Mucosa of gallbladder (tissue), 1 donor: ENCODE measurements around the gene ARID1B. TPM values are rescaled to one million over a fixed set of nuclear protein-coding genes. Genes with fewer than 3 reads are reported as not detected.

Experiments
- DNase-seq: peaks from one replicate; pipeline ENCODE4 v3.0.0-alpha.2; 2020; ENCODE audit warnings: low spot score
- total RNA-seq: library from RNA; stranded (reverse); gene quantifications from one replicate; pipeline ENCODE4 v1.2.1, GENCODE V29; 2021
- donor health status: DM: no; HTN: no; CAD: no.

ARID1B gene
- total RNA-seq, 1 donor from 2014 or later = 101 TPM

- DNase-seq = no peak
Observed at GRCh38 chr6:157075549-157076450, 298.6 kb downstream of the ARID1B start.

- DNase-seq = no peak
Observed at GRCh38 chr6:157076451-157076822, 299.3 kb downstream of the ARID1B start.

- no peak for DNase-seq
Observed at GRCh38 chr6:157077251-157077650, 300.1 kb downstream of the ARID1B start.

DNA sequence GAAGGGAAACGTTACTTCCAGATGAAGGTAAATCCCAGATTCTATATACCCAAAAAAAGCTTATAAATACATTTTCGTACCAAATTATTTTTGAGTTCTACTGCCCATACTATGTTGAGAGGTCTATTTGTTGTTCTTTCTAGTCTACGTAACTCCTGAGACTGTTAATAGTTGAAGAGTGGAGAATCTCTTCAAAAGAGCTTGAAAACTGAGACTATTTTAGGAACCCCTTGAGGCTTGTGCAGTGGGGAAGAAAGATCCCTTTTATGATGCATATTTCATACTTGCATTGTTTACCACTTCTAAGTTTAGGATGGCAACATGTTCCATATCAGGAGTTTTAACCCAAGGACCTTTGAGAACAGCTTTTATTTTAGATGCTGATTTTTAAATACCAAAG lies 301.1 kb downstream of the ARID1B start:
- DNase-seq = no peak

GRCh38 chr6:157079277-157079676 lies 302.1 kb downstream of the ARID1B start:
- DNase-seq = no peak

- no peak for DNase-seq
Observed at GRCh38 chr6:157079771-157080170, 302.6 kb downstream of the ARID1B start.

DNA sequence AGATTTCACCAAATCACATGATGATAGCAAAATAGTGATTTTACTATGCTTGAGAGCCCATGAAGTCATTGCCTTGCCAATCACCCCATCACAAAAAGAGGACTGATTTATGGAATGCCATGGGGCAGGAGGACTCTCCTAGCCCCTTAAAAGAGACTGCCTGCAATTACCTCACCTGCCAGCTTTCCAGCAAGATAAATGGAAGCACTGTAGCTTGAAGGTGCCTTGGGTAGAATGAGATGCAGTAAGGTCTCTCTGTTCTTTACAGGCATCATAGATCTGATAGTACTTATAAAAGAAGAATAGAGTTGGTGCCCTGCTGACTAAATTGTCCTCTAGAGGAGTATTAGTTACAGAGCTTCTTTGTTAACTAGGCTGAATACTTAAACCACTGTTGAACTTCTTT lies 303.8 kb downstream of the ARID1B start:
- no peak for DNase-seq

DNA sequence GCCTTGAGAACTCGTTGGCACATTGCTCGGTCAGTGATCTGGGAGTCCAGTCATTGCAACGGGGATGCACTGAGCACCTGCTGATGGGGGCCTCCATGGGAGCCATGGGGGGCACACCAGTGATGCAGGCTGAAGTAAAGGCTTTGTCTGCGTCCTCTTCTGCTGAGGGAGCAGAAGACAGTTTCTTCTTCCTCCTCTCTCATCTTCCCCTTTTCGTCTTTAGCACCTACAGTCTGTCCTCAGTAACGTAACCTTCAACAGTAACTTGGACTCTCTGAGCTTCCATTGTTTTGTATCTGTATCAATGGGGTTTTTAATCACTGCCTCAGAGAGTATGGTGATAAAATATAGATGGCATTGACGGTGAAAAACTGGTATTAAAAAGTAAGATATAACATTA lies 306.2 kb downstream of the ARID1B start:
- no peak for DNase-seq

DNA sequence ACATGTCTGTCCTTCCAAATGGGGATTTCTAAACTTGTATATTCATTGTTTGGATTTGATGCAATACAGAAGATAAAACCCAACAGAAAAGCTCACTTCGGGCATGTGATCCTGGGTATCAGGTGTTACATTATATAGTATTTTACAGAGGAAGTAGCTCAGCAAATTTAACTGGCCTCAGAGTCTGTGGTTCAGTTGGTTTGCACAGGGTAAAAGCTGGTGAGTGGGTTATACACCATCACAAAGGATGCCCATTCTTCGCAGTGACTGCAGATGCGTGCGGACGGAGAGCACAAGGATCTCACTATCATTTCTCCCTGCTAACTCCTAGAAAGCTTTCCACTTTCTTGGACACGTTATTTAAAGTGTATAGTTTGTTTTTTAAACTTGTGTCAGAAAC lies 309.5 kb downstream of the ARID1B start:
- DNase-seq = no peak

GRCh38 chr6:157087974-157088373 lies 310.8 kb downstream of the ARID1B start:
- DNase-seq = no peak

DNA sequence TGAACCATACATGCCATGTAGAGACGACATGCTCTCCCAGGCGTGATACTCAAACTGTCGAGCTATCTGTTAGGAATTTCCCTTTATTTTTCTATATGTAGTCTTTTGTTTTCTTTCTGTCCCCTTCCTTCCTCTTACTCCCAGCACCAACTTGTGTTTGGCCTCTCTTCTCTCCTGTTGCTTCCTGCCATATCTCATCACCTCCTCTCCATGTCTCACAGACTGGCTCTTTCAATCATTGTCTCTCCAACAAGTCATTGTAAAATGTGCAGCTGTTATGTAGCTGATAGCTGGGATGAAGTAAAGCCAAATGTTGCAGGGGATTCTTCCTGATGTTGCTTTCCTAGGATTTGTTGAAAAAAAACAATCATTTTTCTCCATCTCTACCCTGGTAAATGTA lies 311.7 kb downstream of the ARID1B start:
- DNase-seq = no peak

- no peak for DNase-seq
Observed at GRCh38 chr6:157089258-157089657, 312.1 kb downstream of the ARID1B start.

DNA sequence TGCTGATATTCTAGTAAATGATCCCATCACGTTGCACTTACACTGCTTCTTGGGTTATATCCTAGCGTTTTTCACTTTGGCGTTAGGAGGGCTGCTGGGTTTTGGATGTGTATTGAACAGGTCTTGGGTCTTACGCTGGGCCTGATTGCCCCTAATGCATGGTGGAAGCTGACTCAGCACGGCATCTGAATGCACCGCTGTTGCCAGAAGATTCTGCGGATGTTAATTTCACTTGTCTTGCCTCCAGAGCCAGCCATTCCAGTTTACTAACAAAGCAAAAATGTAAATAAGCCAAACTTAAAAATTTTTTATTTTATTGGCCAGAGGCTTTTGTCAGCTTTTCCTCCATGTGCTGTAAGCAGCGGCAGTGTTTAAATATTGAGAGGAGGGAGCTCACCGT lies 312.7 kb downstream of the ARID1B start:
- no peak for DNase-seq

DNA sequence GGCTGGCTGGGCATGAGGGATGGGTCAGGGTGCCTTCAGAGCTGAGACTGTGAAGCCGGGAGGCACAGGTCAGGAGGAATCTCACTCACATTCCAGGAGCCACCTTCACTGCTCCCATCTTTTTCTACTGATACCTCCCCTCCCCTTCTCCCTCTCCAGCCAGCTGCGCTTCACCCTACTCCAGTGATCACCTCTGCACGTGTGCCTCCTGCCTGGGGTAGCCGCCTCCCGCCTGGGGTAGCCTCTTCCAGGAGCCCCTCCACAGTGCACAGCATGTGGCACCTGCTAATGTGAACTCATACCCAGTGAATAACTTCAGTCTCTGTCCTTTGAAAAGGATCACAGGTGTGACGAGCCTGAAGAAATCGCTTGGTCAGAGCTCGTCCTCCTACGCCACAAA lies 313.6 kb downstream of the ARID1B start:
- no peak for DNase-seq

DNA sequence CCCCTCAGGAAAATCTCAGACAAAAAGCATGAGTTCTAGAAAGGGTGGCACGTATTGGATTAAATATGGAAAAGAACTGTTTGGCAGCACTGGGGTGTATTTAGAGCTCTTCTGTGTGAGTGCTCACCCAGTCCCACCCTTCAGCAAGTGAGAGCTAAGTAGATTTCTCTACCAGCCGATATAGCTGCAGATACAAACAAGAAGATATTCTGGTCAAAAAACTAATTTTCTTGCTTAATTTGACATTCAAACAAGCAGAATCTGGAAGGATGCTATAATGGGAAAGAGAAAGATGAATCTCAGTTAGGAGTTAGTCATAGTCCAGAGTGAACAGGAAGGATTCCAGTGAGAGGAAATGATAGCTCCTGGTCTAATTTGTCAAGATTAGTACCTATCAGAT lies 314.1 kb downstream of the ARID1B start:
- no peak for DNase-seq

DNA sequence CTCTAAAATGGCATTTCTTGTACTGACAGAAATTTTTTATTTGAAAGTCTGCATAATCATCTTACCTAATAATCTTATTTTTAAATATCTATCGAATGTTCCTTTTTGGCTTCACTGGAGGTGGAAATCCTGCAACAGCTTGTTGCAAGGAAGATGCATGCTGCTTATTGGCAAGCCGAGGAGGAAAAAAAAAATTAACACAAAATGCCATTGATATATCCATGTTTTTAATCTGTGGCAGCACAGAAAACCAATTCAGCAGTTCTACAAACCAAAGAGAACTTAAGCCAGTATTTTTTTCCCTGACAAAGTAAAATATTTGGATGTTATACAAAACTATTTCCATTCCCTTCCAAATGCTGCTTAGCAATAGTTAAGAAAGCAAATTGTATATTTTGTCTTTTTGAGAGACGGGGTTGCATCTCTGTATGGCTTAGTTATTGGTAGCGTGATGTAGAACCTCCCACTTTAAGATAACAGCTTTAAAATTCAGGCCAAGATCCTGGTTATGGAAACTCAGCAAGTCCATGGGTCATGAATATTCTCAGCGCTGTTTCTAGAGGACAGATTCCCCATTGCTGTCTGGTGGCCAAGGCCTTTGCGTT lies 314.8 kb downstream of the ARID1B start:
- DNase-seq = no peak

- DNase-seq = no peak
Observed at GRCh38 chr6:157092736-157093135, 315.6 kb downstream of the ARID1B start.

DNA sequence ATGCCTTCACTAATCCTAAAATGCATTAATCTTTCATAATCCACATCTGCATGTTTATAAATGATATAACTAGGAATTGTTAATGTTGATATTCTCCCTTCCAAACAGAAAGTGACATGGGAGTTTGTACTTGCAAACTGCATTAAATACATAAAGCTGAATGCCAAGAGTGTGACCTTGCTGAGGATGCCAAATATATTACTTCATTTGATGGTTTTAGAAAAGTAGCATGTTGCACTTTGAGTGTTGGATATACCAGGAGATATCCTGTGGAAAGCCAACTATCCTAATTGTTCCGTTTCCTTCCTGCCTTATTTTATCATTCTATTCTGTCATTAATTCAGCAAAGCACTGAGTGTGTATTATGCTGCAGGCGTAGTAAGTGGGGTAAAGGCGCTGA lies 316.4 kb downstream of the ARID1B start:
- DNase-seq = no peak

DNA sequence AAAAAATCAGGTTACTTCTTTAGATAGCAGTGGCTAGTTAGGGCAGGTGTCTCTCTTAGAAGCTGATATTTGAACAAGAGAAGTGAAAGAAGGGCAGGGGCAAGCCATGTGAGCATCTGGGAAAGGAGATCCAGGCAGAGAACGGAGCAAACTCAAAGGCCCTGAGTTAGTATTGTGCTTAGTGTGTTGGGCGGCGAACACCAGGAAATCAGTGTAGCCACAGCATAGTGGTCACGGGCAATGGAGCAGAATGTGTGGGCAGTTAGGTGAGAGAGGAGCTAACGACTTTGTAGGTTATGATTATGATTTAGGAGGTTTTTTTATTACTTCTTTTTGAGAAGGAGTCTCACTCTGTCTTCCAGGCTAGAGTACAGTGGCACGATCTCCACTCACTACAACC lies 316.9 kb downstream of the ARID1B start:
- no peak for DNase-seq

DNA sequence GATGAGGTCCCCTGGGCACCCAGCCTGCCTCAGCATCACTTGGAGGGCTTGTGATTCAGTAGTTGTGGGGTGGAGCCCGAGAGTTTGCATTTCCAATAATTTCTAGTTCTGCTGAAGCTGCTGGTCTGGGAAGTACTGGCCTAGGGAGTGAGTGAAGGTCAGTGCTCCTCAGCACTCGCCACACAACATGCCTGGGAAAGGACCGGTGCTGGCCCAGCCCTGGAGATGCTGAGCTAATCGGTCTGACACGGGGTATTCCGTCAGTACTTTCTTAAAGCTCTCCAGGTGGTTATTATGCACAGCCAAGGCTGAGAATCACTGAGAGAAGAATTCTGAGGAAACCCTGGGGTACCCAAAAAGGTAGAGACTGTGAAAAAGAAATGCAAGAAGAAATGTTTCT lies 317.9 kb downstream of the ARID1B start:
- DNase-seq = no peak

- no peak for DNase-seq
Observed at GRCh38 chr6:157095569-157095968, 318.4 kb downstream of the ARID1B start.

- DNase-seq = no peak
Observed at GRCh38 chr6:157096105-157096504, 318.9 kb downstream of the ARID1B start.

DNA sequence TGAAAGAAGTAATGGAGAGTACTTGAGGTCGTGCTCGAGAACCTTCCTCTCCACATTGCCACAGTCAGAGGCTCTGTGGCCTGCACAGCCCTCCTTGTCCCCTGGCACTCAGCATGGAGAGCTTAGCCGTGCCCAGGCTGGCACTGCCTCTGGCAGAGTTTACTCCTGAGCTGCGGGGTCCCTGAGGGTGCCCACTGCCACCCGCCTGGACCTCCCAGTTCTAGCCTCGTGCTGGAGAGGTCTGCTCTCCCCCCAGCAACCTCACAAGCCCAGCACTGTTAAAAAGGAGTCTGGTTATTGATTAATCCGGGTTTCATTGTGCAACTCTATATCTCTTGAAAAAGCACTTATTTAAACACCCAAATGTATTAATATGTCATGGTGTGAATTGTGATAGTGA lies 319.3 kb downstream of the ARID1B start:
- DNase-seq = no peak
